GM19468 (cell line): ENCODE results near the gene DGKH.
A peak's percentile ranks its signal among the peaks of the same experiment; 100 is the strongest.

Experiments
- ATAC-seq: cut with Tn5 transposase; IDR thresholded peaks from one replicate; pipeline ENCODE4 v1.9.1; 2021; ENCODE audit warnings: mild to moderate bottlenecking, moderate library complexity, moderate number of reproducible peaks; ENCODE audit not compliant: unreplicated experiment; ENCODE audit errors: extremely low read depth

Gene DGKH

DNA sequence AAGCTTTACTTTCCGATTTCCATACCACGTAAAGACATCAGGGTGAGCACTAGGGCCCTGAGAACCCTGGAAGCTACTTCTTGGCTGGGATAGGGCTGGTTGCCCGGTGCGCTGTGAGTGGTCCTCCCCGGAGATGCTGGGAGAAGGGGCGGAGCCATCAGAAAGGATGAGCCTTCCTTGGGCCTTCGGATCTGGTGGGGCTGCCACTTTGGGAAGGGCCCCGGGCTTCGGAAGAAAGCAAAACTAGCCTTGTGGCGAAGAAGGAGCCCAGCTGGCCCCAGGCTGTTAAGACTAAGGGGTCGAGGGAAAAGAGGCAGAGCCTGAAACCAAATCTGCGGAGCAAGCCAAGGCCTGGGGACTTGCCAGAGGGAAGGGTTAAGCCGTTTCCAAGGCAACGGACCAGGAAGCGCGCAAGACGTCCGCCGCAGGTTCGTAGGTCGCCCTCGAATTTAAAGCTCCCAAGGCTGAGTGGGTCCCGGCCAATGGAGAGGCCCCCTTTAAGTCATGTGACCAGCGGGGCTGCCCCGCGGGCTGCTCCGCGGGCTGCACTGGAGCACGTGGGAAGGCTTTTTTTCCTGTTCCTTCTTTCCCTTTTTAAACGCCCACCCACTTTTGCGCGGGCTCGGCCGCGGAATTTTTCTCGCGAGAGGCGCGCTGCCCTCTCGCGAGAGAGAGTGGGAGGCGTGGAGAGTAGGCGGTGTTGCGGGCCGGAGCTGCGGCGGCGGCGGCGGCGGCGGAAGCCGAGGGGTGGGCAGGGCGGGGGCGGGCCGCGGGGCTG lies 223.1 kb downstream of the DGKH start:
- peak; percentile 83 for ATAC-seq

- peak; percentile 3 for ATAC-seq
Measured at GRCh38 chr13:42272115-42272803, 223.8 kb downstream of the DGKH start, which contains the start of gene AKAP11. Gene AKAP11 (plus strand): TSS chr13:42272152. CDS start chr13:42286349, 14,197 bp downstream.

GRCh38 chr13:42272804-42273175 lies 224.3 kb downstream of the DGKH start:
- no peak for ATAC-seq

DNA sequence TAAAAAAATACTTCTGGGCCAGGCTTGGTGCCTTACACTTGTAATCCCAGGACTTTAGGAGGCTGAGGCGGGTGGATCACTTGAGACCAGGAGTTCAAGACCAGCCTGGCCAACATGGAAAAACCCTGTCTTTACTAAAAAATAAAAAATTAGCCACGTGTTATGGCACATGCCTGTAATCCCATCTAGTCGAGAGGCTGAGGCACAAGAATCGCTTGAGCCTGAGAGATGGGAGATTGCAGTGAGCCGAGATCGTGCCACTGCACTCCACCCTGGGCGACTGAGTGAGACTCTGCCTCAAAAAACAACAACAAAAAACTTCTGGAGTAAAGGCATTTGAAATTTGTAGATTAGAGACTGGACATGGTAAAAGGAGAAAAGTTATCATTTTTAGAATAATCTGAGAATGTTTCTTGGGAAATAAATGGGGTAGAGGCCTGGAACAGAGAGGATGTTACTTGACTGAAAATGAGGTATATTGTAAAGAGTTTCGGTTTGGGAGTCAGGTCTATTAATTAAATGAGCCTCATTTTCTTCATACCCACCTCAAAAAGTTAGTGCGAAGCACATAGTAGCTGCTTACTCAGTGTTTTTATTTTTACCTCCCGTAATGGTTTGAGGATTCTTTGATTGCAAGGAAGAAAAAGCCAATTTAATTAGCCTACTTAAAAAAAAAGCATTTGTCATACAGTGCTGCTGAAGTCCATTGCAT lies 226.1 kb downstream of the DGKH start:
- no peak for ATAC-seq

DNA sequence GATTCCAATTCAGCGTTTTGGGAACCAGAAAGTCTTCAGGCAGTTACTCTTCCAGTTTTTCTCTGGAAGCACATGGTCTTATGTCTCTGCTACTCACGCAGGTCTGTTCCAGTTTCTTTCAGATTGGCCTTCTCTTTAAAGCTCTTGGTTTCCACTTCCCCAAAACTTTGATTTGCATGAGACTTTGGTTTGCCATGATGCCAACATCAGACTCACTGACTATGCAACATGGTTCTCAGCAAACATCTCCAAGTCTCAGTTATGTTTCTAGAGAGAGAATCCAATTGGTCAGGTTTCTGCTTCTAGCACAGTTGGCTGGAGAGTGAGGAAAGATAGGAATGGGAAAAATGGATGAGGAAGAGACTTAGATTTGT lies 226.6 kb downstream of the DGKH start:
- no peak for ATAC-seq

DNA sequence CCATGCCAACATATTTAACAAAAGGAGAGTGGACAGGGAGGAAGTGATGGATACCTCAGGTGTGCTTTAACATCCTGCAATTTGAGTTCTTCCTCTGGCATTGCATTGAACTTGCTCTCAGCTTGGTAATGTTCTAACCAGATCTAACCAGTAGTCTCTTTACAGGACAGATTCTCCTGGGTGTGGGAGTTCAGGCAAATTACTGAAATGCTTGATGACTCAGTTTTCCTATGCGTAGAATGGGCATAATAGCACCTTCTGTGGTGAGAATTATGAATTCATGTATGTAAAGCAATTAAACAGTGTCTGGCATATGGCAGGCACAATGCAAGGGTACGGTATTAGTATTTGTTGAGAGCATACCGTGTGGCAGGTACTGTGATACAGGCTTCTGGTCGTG lies 227.1 kb downstream of the DGKH start:
- ATAC-seq = no peak

DNA sequence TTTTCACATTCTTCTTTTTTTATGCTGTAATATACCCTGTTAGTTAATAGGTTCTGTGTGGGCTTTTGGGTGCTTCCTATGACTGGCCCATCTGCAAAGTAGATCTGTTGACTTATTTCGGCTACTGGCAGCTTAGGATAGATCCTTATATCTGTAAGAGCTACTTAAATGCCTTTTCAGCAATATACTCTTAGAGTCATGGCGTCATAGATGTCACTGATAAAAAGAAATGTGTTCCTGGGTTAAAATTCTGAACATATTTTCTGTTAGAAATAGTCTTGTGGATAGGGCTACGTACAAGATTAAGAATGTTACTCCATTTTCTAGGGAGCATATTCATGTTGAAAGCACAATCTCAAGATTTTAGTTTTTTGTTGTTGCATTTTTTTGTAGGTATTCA lies 228.2 kb downstream of the DGKH start:
- no peak for ATAC-seq

GRCh38 chr13:42277618-42278276 lies 229.3 kb downstream of the DGKH start:
- no peak for ATAC-seq

DNA sequence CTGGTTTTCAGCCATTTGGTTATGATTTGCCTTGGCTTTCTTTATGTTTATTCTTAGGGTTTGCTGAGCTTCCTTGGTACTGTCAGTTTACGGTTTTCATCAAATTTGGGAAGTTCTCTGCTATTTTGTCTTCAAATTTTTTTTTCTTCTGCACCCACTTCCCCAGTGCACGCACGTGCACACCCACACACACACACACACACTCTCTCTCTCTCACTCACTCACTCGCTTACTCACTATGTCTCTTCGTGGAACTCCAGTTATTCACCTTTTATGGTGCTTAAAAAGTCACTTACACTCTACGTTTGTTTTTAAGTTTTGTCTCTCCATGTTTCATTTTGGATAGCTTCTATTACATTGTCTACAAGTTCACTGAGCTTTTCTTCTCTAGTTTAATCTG lies 230.6 kb downstream of the DGKH start:
- ATAC-seq = no peak

GRCh38 chr13:42279986-42280385 lies 231.5 kb downstream of the DGKH start:
- no peak for ATAC-seq

DNA sequence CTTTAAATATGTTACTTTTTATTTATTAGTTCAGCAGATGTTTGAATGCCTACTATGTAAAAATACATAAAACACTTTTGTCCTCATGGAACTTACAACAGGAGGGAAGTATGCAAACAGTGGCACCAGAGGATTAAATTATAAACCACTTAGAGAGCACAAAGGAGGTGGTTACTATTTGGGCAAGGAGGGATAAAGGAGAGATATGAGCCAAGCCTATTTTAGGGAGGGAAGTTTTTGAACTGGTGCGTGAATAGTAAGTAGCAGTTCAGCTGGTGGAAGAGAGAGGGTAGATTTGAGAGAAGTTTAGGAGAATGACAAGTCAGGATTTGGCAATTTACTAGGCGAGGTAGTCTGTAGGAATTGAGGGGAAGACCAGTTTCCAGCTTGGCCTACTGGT lies 232.1 kb downstream of the DGKH start:
- no peak for ATAC-seq

DNA sequence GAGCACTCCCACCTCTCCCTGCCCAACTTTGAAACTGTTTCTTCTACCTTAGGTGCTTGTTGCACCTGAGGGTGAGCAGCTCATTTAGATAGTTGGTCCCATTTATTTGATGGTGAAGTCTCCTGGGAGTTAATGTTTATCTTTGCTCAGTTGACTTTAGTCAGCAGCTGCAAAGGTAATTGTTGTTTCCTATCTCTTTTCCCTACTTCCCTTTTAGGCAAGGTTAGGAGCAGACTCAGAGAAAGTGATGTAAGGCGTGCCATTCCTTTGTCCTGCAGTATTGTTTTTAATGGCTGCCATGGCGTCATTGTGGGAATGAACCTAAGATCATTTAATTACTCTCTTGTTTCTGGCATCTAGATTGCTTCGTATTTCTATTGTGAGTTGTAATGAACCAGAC lies 235.1 kb downstream of the DGKH start:
- ATAC-seq = no peak

DNA sequence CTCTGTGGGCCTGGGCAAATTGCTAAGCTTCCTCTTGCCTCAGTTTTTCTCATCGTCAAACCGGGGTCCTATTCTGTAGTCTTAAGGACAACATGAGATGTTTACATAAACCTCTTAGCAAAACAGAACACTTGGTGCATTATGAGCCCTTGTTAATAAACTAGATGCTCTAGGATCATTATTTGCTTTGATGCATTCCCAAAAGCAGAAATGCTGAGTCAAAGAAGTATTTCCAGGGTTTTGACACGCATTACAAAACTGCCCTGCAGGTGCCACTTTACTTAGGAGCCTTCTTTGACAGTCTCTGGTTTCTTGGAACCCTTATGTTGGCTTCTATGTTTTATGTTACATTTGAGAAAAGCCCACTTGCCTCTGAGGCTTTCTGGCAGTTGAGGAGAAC lies 235.6 kb downstream of the DGKH start:
- ATAC-seq = no peak
